GM21825 (cell line): ENCODE results near the gene ARHGAP45.
"Not testable (repeated sequence)": the region's sequence is repeated elsewhere in the genome, so short reads cannot be mapped to it uniquely, and the experiment has no call there.

Source experiments
- ATAC-seq: cut with Tn5 transposase; IDR thresholded peaks from one replicate; pipeline ENCODE4 v1.9.1; 2021; ENCODE audit warnings: mild to moderate bottlenecking, moderate library complexity; ENCODE audit not compliant: unreplicated experiment

Gene ARHGAP45

GRCh38 chr19:1066748-1067340, at the start of gene ARHGAP45:
ARHGAP45 (plus strand) TSS chr19:1067167; CDS start chr19:1067406, 239 bp downstream.
- ATAC-seq: no peak

- no peak for ATAC-seq
Measured at GRCh38 chr19:1017906-1018305, 49.1 kb upstream of the ARHGAP45 start.

GRCh38 chr19:1018393-1018792, 48.6 kb upstream of the ARHGAP45 start:
- ATAC-seq: no peak

GRCh38 chr19:1018932-1019615, 47.9 kb upstream of the ARHGAP45 start:
- no peak for ATAC-seq

GRCh38 chr19:1019616-1019961, 47.4 kb upstream of the ARHGAP45 start:
- ATAC-seq: no peak

GRCh38 chr19:1019980-1020867, 46.7 kb upstream of the ARHGAP45 start:
- ATAC-seq: peak; percentile 3

GRCh38 chr19:1020868-1021425, 46.0 kb upstream of the ARHGAP45 start, which contains the start of gene TMEM259:
TMEM259 (minus strand) TSS chr19:1021123; CDS start chr19:1020996, 127 bp downstream.
- peak; percentile 67 for ATAC-seq

GRCh38 chr19:1023883-1024188, 43.1 kb upstream of the ARHGAP45 start:
- not testable (repeated sequence) for ATAC-seq

- ATAC-seq: not testable (repeated sequence)
Measured at GRCh38 chr19:1025080-1025479, 41.9 kb upstream of the ARHGAP45 start.

GRCh38 chr19:1025960-1026782, 40.8 kb upstream of the ARHGAP45 start, which contains the start of gene CNN2:
CNN2 (plus strand) TSS chr19:1026608; CDS start chr19:1026662, 54 bp downstream.
- peak; percentile 44 for ATAC-seq

GRCh38 chr19:1026783-1027649, 40.0 kb upstream of the ARHGAP45 start:
- ATAC-seq: peak; percentile 3

- ATAC-seq: no peak
Measured at GRCh38 chr19:1027650-1028061, 39.3 kb upstream of the ARHGAP45 start.

- no peak for ATAC-seq
Measured at GRCh38 chr19:1028062-1028926, 38.7 kb upstream of the ARHGAP45 start.

GRCh38 chr19:1032264-1032867, 34.6 kb upstream of the ARHGAP45 start:
- ATAC-seq: no peak

- ATAC-seq: no peak
Measured at GRCh38 chr19:1035998-1036621, 30.9 kb upstream of the ARHGAP45 start.

GRCh38 chr19:1037621-1038064, 29.3 kb upstream of the ARHGAP45 start:
- peak; percentile 1 for ATAC-seq

GRCh38 chr19:1038978-1039645, 27.9 kb upstream of the ARHGAP45 start:
- ATAC-seq: no peak
